LoVo (cell line): ENCODE measurements around the gene AKAP6.

Experiments used
- DNase-seq: peaks from one replicate; pipeline ENCODE4 v3.0.0-alpha.2; 2016; ENCODE audit warnings: low spot score

Gene AKAP6

DNA sequence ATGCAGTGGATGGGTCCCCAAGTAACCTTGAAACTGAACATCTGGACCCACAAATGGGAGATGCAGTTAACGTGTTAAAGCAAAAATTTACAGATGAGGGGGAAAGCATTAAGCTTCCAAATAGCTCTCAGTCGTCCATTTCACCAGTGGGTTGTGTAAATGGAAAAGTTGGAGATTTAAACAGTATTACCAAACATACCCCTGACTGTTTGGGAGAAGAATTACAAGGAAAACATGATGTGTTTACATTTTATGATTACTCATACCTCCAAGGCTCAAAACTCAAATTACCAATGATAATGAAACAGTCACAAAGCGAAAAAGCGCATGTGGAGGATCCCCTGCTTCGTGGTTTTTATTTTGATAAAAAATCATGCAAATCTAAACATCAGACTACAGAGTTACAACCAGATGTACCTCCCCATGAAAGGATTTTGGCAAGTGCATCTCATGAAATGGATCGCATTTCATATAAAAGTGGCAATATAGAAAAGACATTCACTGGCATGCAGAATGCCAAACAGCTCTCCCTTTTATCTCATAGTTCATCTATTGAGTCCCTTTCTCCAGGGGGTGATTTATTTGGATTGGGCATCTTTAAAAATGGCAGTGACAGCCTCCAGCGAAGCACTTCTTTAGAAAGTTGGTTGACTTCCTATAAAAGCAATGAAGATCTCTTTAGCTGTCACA lies 493.0 kb downstream of the AKAP6 start:
- no peak for DNase-seq

DNA sequence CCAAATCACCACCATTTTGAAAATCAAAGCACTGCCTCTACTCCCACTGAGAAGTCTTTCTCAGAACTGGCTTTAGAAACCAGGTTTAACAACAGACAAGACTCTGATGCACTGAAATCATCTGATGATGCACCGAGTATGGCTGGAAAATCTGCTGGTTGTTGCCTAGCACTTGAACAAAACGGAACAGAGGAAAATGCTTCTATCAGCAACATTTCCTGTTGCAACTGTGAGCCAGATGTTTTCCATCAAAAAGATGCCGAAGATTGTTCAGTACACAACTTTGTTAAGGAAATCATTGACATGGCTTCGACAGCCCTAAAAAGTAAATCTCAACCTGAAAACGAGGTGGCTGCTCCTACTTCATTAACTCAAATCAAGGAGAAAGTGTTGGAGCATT lies 494.6 kb downstream of the AKAP6 start:
- no peak for DNase-seq

DNA sequence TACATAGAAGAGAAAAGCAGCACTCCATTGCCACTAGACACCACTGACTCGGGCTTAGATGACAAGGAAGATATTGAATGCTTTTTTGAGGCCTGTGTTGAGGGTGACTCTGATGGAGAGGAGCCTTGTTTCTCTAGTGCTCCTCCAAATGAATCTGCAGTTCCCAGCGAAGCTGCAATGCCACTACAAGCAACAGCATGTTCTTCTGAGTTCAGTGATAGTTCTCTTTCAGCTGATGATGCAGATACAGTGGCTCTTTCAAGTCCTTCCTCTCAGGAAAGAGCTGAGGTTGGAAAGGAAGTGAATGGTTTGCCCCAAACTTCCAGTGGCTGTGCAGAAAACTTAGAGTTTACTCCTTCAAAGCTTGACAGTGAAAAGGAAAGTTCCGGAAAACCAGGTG lies 495.1 kb downstream of the AKAP6 start:
- no peak for DNase-seq

DNA sequence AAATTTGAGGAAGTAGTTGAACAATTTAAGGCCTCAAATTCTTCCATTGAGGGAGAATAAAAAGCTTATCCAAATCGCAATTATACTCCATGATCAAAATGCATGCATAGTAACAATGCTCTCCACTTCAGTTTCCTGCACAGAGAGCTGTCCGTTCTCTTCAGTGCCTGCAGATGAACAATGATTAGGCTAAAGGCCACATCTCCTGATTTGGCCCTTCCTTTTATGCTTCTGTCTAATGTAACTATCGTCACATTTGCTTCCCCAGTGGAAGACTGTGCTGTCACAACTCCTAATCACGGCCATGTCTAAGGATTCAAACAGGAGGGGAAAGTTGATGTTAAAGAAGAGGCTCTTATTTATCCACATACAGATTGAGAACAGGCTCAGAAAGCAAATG lies 496.0 kb downstream of the AKAP6 start:
- no peak for DNase-seq

DNA sequence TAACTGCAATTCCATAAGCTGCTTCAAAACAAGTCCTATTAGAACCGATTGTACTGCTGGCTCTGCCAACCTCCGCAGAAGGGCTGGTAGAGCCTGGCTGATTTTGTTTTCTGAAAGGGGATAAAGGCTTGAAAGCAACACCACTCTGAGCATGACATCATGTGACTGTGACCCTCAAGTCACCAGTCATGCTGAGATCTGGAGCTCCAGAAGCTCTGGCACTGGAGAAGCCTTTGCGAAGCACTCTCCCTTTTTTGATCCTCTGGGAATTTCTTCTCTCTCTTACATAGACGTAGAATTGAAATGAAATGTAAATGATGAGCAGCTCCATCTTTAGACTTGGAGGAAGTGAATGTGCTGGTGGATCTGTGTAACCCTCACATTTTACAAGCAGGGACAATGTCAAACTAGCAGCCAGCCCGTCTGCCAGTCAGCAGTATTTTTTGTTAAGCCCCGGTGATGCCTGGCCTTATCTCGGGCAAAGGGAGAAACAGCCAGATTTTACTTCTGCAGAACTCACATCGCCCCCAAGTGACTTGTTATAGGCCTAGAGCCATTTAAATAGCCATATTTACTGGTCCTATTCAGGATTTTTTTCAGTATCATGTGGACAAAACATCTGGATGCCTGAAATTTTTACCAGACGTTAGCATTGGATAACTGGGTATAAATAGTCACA lies 497.4 kb downstream of the AKAP6 start:
- DNase-seq: no peak

DNA sequence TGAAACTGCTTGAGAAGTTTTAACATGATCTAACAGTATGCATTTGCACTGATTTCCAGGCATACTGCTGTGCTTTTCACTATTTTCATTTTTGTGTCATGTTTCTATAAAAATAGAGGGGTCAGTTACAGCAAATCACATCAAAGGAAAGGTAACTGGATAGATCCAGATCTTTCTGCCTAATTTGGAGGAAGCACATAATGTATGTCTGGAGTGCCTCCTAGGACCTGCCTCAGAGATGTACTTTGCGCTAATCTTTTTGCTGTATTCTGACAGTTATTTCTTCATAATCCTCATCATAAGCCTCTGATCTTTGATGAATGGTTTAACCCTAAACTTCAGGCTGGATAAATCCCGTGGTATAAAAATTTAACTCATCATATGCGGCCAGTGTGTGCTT lies 498.4 kb downstream of the AKAP6 start:
- DNase-seq: no peak

DNA sequence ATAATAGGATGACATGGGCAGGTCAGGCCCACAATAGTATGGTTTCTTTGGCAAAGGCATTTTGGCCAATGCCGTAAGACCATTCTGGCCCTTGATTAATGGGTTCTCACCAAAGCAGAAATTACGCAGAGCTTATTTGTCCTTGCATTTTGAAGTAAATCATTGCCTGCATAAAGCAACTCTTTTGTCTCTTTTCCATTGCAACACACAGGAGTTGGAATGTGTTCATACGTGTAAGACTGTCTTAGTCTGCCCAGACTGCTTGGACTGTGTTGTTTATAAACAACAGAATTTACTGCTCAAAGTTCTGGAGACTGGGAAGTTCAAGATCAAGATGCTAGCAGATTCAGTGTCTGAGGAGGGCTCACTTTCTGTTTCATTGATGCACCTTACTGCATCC lies 506.8 kb downstream of the AKAP6 start:
- DNase-seq: no peak

DNA sequence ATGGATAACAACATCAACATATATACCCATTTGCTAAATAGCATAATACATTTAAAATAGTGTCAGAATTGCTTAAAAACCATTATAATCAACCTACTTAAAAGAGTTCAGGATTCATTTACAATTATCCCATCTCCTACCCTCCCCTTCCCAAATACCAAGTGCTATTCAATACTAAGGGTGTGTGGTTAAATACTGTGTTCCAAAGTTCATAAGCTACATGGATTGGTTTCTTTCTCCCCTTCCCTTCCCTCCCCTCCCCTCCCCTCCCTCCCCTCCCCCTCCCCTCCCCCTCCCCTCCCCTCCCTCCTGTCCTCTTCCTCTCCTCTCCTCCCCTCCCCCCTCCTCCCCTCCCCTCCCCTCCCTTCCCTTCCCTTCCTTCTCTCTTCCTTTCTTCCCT lies 512.6 kb downstream of the AKAP6 start:
- no peak for DNase-seq

DNA sequence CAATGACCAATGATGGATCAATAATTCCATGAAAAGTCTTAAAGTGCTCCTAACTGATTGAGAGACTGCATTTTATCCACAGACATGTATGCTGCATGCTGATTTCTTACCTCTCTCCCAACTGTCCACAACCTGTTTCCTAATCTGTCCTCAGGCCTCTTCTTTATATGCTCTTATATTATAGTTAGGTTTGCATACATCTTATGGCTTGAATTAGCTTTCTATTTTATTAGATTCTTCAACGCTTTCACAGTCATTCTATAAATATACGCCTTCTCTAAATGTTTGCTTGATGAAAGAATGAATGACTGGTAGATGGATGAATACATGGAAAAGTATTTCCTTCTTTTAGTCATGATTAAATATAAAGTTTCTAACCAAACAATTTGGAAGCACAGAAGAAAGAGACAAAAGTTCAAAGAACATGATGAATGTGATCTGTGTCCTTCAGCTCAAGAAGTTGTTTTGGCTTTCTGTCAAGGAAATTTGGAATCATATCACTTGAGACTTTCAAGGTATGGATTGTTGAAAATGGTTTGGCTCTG lies 517.8 kb downstream of the AKAP6 start:
- no peak for DNase-seq

DNA sequence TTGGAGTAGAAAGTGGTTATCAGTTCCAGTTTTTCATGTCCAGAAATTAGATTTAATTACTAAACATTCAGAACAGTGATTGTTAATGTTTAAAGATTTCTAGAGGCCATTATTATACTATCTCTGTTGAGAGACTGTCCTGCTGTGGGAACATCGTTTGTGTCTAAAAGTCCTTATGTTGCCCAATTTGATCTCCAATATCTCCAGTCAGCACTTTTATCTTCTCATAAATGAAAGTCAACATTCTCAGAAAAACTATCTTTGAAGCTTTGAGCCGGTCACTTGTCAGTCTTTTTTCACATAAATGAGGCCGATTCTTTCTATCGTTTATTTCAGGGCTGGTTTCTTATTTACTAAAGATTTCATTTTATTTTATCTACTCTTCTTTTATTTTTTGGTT lies 518.8 kb downstream of the AKAP6 start:
- DNase-seq: no peak

DNA sequence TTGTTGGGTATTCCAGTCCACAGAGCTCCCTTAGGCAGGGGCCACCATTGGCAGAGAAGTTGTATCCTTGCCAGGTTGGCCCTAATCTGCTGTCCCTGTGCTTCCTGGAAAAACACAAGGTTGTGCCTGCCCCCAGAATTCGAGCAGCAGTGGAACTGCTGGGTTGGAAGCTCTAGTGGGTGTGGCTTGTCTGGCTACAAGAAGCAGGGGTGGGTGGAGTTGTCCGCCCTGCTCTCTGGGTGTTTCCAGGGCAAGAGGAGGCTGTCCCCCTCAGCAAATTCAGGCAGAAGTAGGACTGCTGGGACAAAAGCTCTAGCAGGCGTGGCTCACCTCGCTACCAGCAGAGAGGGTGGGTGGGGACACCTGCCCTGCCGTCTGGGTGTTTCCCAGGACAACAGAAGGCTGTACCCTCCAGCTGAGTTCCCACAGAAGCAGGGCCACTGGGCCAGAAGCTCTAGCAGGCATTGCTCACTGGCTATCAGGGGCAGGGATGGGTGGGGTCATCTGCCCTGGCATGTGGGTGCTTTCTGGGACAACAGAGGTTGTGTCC lies 536.8 kb downstream of the AKAP6 start:
- DNase-seq: no peak

DNA sequence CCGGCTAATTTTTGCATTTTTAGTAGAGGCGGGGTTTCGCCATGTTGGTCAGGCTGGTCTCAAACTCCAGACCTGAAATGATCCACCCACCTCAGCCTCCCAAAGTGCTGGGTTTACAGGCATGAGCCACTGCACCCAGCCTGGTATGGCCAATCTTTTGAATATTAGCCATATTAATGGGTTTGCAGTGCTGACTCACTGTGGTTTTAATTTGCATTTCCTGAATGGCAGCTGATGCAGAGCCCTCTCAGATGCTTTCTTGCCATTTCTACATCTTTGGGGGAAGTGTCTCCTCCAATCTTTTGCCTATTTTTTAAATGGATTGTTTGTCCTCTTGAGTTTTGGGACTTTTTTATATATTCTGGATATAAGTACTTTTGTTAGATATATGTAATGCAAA lies 554.1 kb downstream of the AKAP6 start:
- no peak for DNase-seq
